GM18517 (cell line): ENCODE data around the gene TIAM2.
"Not testable (repeated sequence)": the region's sequence is repeated elsewhere in the genome, so short reads cannot be mapped to it uniquely, and the experiment has no call there.

ENCODE experiments used
- ATAC-seq: cut with Tn5 transposase; IDR thresholded peaks from one replicate; pipeline ENCODE4 v1.9.1; 2021; ENCODE audit warnings: mild to moderate bottlenecking, moderate library complexity; ENCODE audit not compliant: unreplicated experiment

TIAM2 gene

GRCh38 chr6:155250701-155251381, 255.7 kb downstream of the TIAM2 start:
- no peak for ATAC-seq

GRCh38 chr6:155252581-155252980, 257.5 kb downstream of the TIAM2 start:
- no peak for ATAC-seq

DNA sequence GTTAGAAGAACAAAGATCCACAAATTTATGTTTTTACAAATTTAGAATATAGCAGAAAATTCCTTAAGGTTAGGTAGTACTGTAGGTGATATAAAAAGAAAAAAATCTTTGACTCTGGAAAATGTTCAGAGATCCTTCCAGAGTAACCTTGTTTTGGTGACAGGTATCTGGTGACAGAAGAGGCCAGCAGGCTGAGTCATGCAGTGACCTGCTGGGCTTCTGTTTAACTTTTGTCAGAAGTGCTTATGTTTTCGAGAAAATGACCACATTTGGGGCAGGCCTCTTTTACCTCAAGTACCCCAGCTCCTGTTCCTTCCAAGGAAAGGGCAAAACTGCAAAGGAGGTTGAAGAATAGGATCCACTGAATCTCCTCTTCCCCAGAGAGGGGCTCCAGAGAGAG, 258.2 kb downstream of the TIAM2 start:
- no peak for ATAC-seq

- ATAC-seq = no peak
Measured at GRCh38 chr6:155254139-155254538, 259.0 kb downstream of the TIAM2 start.

- ATAC-seq = no peak
Measured at GRCh38 chr6:155256122-155256795, 261.1 kb downstream of the TIAM2 start.

GRCh38 chr6:155257796-155258195, 262.7 kb downstream of the TIAM2 start:
- ATAC-seq = no peak

DNA sequence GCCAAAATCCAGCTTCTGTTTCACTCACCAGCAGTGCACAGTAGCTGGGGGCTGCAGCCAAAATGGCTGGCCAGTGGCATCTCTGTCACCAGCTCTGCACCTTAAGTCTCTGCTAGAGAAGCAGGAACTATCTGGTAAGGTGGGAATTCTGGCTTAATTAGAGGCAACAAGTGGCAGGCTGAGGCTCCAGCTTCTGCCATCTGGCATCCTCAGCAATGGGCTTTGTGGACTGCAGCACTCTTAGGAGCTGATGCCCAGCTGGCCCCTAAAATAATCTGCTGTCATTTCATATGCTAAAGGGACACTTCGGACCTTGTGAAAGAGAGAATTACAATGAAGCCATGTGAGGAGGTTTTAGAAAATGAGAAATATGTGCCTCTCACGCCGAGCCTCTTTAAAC, 264.1 kb downstream of the TIAM2 start:
- no peak for ATAC-seq

- no peak for ATAC-seq
Measured at GRCh38 chr6:155259897-155260296, 264.8 kb downstream of the TIAM2 start.

- no peak for ATAC-seq
Measured at GRCh38 chr6:155260686-155261085, 265.6 kb downstream of the TIAM2 start.

GRCh38 chr6:155261111-155261900, 266.2 kb downstream of the TIAM2 start:
- no peak for ATAC-seq

DNA sequence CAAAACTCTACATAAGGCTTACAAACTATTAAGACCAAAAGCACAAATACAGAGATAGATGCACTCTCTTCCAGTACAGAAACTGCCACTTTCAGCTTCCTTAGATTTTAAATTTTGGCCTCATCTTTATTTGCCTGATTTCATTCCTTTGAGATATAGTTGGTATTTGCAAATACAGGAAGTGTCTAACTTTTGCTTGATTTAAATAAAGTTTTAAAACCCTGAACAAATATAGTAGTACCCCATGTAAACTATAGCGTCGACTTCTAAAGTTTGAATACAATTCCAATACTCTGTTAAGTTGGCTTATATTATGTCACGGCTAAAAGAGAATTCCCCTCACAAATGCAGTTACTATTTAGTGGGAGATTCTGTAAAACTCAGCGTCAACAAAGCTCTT, 267.5 kb downstream of the TIAM2 start:
- no peak for ATAC-seq

DNA sequence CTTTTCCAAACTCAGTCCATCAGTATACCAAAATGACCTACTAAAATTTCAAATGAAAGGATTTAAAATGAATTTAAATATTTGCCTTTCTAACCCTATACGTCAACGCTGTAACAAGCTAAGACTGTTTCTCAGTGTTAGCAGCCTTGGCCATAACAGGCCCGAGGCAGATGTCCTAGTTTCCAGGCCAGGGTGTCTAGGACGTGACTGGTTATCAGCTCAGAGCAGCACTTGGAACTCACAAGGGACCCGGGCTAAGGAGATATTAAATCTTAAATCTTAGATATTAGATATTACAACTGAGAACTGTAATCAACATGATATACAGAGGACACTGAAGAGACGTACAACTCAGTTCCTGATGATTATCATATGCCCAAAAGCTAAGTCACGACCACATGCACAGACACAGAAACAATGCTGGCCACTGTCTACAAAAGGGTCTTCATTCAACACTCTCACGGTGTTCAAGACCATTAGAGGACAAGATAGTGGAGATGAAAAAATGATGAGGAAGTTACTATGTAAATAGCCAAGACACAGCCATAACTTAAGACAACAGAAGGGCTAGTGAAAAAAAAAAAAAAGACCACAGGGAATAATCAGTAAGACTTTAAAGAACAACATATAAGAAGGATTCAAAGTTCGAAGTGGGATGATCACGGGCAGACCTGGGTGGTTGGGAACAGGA, 268.4 kb downstream of the TIAM2 start, which contains the start of gene CLDN20:
Gene CLDN20, plus strand, starts transcription at position 641 of the 691 bp plus-strand sequence. CDS start 11,707 bp downstream, outside the sequence.
- no peak for ATAC-seq

DNA sequence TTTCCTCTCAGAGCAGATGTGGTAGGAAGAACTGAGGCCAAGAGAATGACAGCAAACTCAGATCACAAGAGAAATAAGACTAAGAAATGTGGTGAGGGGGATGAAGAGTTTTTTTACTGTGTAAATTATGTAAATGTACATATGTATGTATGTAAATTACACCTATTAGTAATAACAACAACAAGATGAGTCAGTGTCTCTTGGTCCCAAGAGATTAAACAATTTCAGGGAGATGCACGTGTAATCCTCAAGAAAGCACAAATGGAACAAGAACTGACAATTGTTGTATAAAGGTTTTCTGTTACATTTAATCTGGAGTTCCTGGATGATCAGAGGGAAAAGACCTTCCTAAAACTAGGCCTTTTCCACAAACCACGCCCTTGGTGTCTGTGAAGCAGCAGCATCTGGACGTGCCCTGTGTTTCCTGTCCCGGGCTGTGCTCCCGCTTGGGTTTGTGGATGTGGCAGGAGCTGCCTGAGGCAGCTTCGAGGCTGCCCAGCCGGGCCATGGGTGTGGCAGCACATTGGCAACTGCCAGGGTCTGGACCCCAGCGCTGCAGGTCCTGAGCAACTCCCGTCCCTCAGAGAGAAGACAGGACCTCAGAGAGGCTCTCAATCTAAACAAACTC, 269.7 kb downstream of the TIAM2 start:
- no peak for ATAC-seq

GRCh38 chr6:155265843-155266535, 270.9 kb downstream of the TIAM2 start:
- no peak for ATAC-seq

- no peak for ATAC-seq
Measured at GRCh38 chr6:155267411-155267810, 272.3 kb downstream of the TIAM2 start.

GRCh38 chr6:155268088-155268867, 273.2 kb downstream of the TIAM2 start:
- ATAC-seq = not testable (repeated sequence)

GRCh38 chr6:155269765-155270164, 274.6 kb downstream of the TIAM2 start:
- no peak for ATAC-seq

- ATAC-seq = no peak
Measured at GRCh38 chr6:155270561-155271091, 275.5 kb downstream of the TIAM2 start.

DNA sequence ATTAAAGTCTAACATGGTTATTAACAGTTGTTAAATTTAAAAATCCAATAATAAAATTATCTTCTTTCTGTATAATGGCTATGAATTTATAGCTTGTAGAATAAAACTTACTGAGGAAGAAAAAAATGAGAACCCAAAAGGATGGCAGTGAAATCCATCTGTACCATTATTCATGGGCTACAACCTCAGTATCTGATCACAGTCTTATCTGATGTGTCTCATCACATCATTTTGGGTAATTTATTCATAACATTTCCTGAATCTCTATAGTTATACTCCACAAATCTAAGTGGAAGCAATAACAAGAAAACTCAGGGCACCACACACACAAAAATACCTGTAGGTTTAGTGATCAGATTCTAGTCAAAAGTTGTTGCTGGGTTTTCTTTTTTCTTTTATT, 276.0 kb downstream of the TIAM2 start:
- no peak for ATAC-seq
